AG04450 (cell line): ENCODE data around the gene CEL. TPM values are rescaled to one million over a fixed set of nuclear protein-coding genes. Genes with fewer than 3 reads are reported as not detected.
"Not testable (repeated sequence)": the region's sequence is repeated elsewhere in the genome, so short reads cannot be mapped to it uniquely, and the experiment has no call there.

ENCODE experiments used
- CTCF ChIA-PET: fragments of 300-600, 350-600 bp; formaldehyde crosslinking; extraction: SDS; loops from one replicate; lab custom pipeline; 2022; ENCODE audit warnings: antibody characterized with exemption, inconsistent platforms; lab: Charles Lee
- POLR2A ChIA-PET: fragments of 350-600 bp; formaldehyde crosslinking; extraction: SDS; loops from one replicate; lab custom pipeline; 2021; ENCODE audit warnings: antibody characterized with exemption, inconsistent platforms; lab: Yijun Ruan, JAX
- DNase-seq: peaks from one replicate; pipeline ENCODE4 v3.0.0-alpha.2; 2011; ENCODE audit warnings: low read depth, low spot score
- H3K27ac ChIP-seq: one replicate; pipeline ENCODE4 v1.5.1; 2012; ENCODE audit warnings: low read depth, low read length, control low read depth
- H3K27me3 ChIP-seq: one replicate; pipeline ENCODE4 v1.6.0; 2012; ENCODE audit warnings: low read length; ENCODE audit not compliant: control insufficient read depth, insufficient read depth
- H3K4me3 ChIP-seq: 2 replicates; pipeline ENCODE4 v1.5.1; 2011; ENCODE audit warnings: mild to moderate bottlenecking, low read depth, low read length, control low read depth
- H3K9me3 ChIP-seq: 2 replicates; pipeline ENCODE4 v1.5.1; 2012; ENCODE audit warnings: low read length; ENCODE audit not compliant: control insufficient read depth, insufficient read depth
- polyA plus RNA-seq: library from polyadenylated mRNA; depleted of rRNA; stranded (reverse); fragments of >200 nt; gene quantifications from 2 replicates; pipeline ENCODE4 v1.2.3, GENCODE V29; 2011
- TF ChIP-seq, protein P1 (sequence below): IDR thresholded peaks from 2 replicates; pipeline ENCODE4 v1.5.1; 2011; ENCODE audit warnings: low read depth, low read length, control low read depth, inconsistent platforms

The CEL gene
- polyA plus RNA-seq, 1 experiment, result 0.24 TPM

DNA sequence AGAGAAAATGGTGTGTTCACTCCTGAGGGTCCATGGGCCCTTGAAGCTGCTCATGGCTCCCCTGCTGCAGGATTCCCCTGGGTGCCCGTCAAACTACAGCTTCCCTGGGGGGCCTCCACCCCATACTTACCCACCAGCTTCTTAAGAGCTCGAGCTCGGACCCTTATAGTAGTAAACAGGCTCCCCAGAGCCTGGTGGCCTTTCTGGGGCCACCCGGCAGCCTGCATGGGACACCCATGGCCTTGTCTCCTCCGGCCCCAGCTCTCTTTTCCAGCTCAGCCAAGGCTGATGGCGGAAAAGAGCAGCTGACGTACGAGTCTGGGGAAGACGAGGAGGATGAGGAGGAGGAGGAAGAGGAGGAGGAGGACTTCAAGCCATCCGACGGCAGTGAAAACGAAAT, 4.2 kb upstream of the CEL start:
- POLR2A ChIA-PET, result interaction anchor here (0.6 kb wide), 1 partner anchor 26 kb away, joined by 3 read pairs; no protein-coding TSS in a partner anchor
- CTCF ChIA-PET, result no interaction called here
- DNase-seq, result no peak
- H3K27me3 ChIP-seq, result no peaks in the 10 kb centered on the region
- TF ChIP-seq, protein P1, sequence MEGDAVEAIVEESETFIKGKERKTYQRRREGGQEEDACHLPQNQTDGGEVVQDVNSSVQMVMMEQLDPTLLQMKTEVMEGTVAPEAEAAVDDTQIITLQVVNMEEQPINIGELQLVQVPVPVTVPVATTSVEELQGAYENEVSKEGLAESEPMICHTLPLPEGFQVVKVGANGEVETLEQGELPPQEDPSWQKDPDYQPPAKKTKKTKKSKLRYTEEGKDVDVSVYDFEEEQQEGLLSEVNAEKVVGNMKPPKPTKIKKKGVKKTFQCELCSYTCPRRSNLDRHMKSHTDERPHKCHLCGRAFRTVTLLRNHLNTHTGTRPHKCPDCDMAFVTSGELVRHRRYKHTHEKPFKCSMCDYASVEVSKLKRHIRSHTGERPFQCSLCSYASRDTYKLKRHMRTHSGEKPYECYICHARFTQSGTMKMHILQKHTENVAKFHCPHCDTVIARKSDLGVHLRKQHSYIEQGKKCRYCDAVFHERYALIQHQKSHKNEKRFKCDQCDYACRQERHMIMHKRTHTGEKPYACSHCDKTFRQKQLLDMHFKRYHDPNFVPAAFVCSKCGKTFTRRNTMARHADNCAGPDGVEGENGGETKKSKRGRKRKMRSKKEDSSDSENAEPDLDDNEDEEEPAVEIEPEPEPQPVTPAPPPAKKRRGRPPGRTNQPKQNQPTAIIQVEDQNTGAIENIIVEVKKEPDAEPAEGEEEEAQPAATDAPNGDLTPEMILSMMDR, result no peak
- H3K4me3 ChIP-seq, result no peak overlapping the region
- no peak overlapping the region for H3K27ac ChIP-seq
- H3K9me3 ChIP-seq, result no peaks in the 10 kb centered on the region; the same call in 1 of the 2 replicates

GRCh38 chr9:133058071-133058470, 3.7 kb upstream of the CEL start:
- Histone ChIP-seq H3K27ac (no peak overlapping the region), H3K4me3 (no peak overlapping the region), H3K9me3 (no peaks in the 10 kb centered on the region; the same call in 1 of the 2 replicates), H3K27me3 (no peaks in the 10 kb centered on the region)
- POLR2A ChIA-PET, result interaction anchor here (0.6 to 1.0 kb wide), 2 partner anchors 27 to 33 kb away, joined by 3 to 4 read pairs; no protein-coding TSS in a partner anchor
- CTCF ChIA-PET, result no interaction called here
- TF ChIP-seq, protein P1, result no peak
- no peak for DNase-seq

DNA sequence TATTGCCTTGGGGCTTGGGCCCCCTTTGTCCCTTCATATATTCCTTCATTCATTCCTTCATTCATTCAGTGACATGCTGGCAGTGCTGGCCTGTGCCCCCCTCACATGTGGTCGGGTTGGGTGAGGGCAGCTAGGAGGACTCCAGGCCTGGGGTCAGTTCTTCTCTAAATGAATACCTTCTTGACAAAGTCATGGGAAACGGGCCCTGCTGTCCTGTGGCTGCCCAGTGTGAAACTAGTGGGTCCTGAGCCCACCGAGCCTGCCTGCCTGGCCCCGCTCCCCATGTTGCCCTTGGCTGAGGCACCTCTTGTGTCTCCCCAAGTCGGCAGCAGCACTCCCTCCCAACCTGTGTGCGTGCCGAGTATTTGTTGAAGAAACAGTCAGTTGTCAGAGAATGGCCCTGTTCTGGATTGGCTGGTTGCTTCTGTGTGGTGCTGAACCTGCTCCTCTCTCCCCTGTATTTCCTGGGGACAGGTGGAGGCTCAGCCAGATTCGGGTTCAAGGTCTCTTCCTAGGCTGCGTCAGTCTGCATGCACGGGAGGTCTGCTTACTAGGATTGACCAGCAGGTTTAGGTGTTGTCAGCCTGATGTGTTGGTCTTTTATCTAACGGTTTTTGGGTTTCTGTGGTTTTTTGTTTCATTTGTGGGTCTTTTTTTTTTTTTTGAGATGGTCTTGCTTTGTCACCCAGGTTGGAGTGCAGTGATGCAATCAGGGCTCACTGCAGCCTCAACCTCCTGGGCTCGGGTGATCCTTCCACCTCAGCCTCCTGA, 3.0 kb upstream of the CEL start:
- ChIA-PET POLR2A (interaction anchor here (0.7 to 1.0 kb wide), 2 partner anchors 33 to 160 kb away, joined by 4 read pairs; no protein-coding TSS in a partner anchor), CTCF (no interaction called here)
- H3K9me3 ChIP-seq, result no peaks in the 10 kb centered on the region; the same call in 1 of the 2 replicates
- no peak overlapping the region for H3K27ac ChIP-seq
- H3K4me3 ChIP-seq, result no peak overlapping the region
- no peaks in the 10 kb centered on the region for H3K27me3 ChIP-seq
- DNase-seq, result no peak
- TF ChIP-seq, protein P1, result no peak

DNA sequence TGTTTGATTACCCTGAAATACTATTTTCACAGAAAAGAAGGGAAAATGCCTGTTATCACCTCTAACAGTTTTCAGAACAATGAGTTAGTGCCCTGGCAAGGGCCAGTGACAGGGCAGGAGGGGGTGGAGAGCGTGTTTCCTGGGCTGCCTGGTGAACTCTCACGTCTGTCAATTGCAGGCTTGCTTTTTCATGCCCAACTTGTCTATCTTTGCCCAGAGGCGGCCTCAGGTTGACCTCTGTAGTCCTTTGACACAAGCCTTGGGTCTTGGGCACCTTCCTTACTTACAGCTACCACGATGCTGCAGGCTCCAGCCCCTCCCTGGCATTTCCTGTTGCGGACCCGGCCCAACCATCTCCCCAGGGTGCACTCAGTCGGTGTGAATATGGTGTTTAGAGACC, 2.2 kb upstream of the CEL start:
- no peak overlapping the region for H3K27ac ChIP-seq
- H3K4me3 ChIP-seq, result no peak overlapping the region
- TF ChIP-seq, protein P1, result no peak
- DNase-seq, result no peak
- CTCF ChIA-PET, result no interaction called here
- POLR2A ChIA-PET, result interaction anchor here (0.7 kb wide), 1 partner anchor 159 kb away, joined by 4 read pairs; no protein-coding TSS in a partner anchor
- no peaks in the 10 kb centered on the region for H3K27me3 ChIP-seq
- H3K9me3 ChIP-seq, result no peaks in the 10 kb centered on the region; the same call in 1 of the 2 replicates

DNA sequence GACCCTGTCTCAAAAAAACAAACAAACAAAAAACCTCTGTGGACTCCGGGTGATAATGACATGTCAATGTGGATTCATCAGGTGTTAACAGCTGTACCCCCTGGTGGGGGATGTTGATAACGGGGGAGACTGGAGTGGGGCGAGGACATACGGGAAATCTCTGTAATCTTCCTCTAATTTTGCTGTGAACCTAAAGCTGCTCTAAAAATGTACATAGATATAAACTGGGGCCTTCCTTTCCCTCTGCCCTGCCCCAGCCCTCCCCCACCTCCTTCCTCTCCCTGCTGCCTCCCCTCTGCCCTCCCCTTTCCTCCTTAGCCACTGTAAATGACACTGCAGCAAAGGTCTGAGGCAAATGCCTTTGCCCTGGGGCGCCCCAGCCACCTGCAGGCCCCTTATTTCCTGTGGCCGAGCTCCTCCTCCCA, 1.4 kb upstream of the CEL start:
- H3K9me3 ChIP-seq, result no peaks in the 10 kb centered on the region; the same call in 1 of the 2 replicates
- H3K27ac ChIP-seq, result no peak overlapping the region
- TF ChIP-seq, protein P1, result no peak
- ChIA-PET CTCF (no interaction called here), POLR2A (no interaction called here)
- DNase-seq, result no peak
- no peaks in the 10 kb centered on the region for H3K27me3 ChIP-seq
- H3K4me3 ChIP-seq, result no peak overlapping the region

- CTCF ChIA-PET, DNase-seq, H3K27me3 ChIP-seq, H3K4me3 ChIP-seq, H3K9me3 ChIP-seq, H3K27ac ChIP-seq: not testable (repeated sequence)
- POLR2A ChIA-PET, result interaction anchor here (0.8 kb wide), 1 partner anchor 344 kb away, joined by 3 read pairs; no protein-coding TSS in a partner anchor
Observed at GRCh38 chr9:133061019-133061763, 590 bp upstream of the CEL start.

DNA sequence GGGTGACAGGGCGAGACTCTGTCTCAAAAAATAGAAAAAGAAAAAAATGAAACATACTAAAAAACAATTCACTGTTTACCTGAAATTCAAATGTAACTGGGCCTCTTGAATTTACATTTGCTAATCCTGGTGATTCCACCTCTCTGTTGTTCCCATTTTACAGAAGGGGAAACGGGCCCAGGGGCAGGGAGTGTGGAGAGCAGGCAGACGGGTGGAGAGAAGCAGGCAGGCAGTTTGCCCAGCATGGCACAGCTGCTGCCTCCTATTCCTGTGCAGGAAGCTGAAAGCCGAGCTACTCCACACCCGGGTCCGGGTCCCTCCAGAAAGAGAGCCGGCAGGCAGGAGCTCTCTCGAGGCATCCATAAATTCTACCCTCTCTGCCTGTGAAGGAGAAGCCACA, 788 bp downstream of the CEL start:
- CTCF ChIA-PET, DNase-seq: not testable (repeated sequence)

More for the DNA sequence above, 788 bp downstream of the CEL start:
- H3K27me3 ChIP-seq, POLR2A ChIA-PET, H3K9me3 ChIP-seq, H3K4me3 ChIP-seq, H3K27ac ChIP-seq: not testable (repeated sequence)
